Measurements from ENCODE around the gene TOR2A. TPM values are rescaled to one million over a fixed set of nuclear protein-coding genes. Genes with fewer than 3 reads are reported as not detected.

Gene TOR2A
- total RNA-seq, 1 experiment from 2014 or later, result 14.4 TPM

GRCh38 chr9:127754099-127755060 lies 19.3 kb upstream of the TOR2A start (continued):
- TF ChIP-seq ZNF532 (CRISPR knock-in tag; IDR thresholded peaks at IDR 0.05; ENCODE audit: borderline replicate concordance) (no peak), MYBL2 (CRISPR knock-in tag; IDR thresholded peaks at IDR 0.05) (peak; percentile 27; the same call in 1 of the 2 replicates)

GRCh38 chr9:127753622-127754021 lies 18.5 kb upstream of the TOR2A start:
- ChIA-PET CTCF (interaction anchor here (1.6 to 3.3 kb wide), 5 partner anchors 9 to 116 kb away, joined by 4 to 34 read pairs (median 10); partner anchors contain the start of gene TOR2A), POLR2A (interaction anchor here (0.5 to 1.1 kb wide), 4 partner anchors 11 to 185 kb away, joined by 3 to 4 read pairs (median 3); partner anchors contain the start of gene CDK9)
- Mint-ChIP-seq H3K4me1 (peaks cover 4% of the 10 kb centered on the region; the same call in 1 of the 2 replicates), H3K9me3 (no peaks in the 10 kb centered on the region), H3K36me3 (no peaks in the 10 kb centered on the region), H3K27ac (no peak overlapping the region), H3K4me3 (no peak overlapping the region), H3K27me3 (ENCODE audit: low read depth) (peaks cover 56% of the 10 kb centered on the region)
- no peak for ATAC-seq
- DNase-seq (ENCODE audit: low spot score), result no peak
- no peak for TF ChIP-seq NR2C2 (CRISPR knock-in tag; IDR thresholded peaks at IDR 0.05)
- no peak for TF ChIP-seq RELA (CRISPR knock-in tag; IDR thresholded peaks at IDR 0.05; ENCODE audit: borderline replicate concordance)
- TF ChIP-seq MAX (CRISPR knock-in tag; IDR thresholded peaks at IDR 0.05), result no peak
- TF ChIP-seq FOXP4 (CRISPR knock-in tag; IDR thresholded peaks at IDR 0.05), result no peak
- no peak for TF ChIP-seq ELF4 (CRISPR knock-in tag; IDR thresholded peaks at IDR 0.05; ENCODE audit: low read depth)
- no peak for TF ChIP-seq GTF2I (CRISPR knock-in tag; conservative IDR thresholded peaks at IDR 0.05)
- TF ChIP-seq JUN (CRISPR knock-in tag; IDR thresholded peaks at IDR 0.05), result no peak
- TF ChIP-seq ZNF416 (CRISPR knock-in tag; IDR thresholded peaks at IDR 0.05), result no peak
- TF ChIP-seq ZSCAN18 (CRISPR knock-in tag; IDR thresholded peaks at IDR 0.05), result no peak
- TF ChIP-seq KAT7 (CRISPR knock-in tag; IDR thresholded peaks at IDR 0.05; ENCODE audit: borderline replicate concordance), result no peak
- TF ChIP-seq ZNF281 (CRISPR knock-in tag; IDR thresholded peaks at IDR 0.05), result no peak
- TF ChIP-seq ETV6 (CRISPR knock-in tag; IDR thresholded peaks at IDR 0.05), result no peak
- no peak for TF ChIP-seq ATF6 (CRISPR knock-in tag; IDR thresholded peaks at IDR 0.05)
- TF ChIP-seq ARID4B (CRISPR knock-in tag; IDR thresholded peaks at IDR 0.05; ENCODE audit: borderline replicate concordance), result no peak
- TF ChIP-seq NFATC4 (CRISPR knock-in tag; IDR thresholded peaks at IDR 0.05), result no peak
